Epithelial cell of esophagus (primary cell): ENCODE results near the gene DCLRE1A.
"Not testable (repeated sequence)": the region's sequence is repeated elsewhere in the genome, so short reads cannot be mapped to it uniquely, and the experiment has no call there.

Source experiments
- DNase-seq: peaks from one replicate; pipeline ENCODE4 v3.0.0; 2010; ENCODE audit warnings: low read depth
- H3K4me3 ChIP-seq: 2 replicates; pipeline ENCODE4 v1.5.1; 2011; ENCODE audit warnings: mild to moderate bottlenecking, low read length, control low read depth
- TF ChIP-seq, protein P1 (sequence below): IDR thresholded peaks from 2 replicates; pipeline ENCODE4 v1.5.1; 2011; ENCODE audit warnings: low read depth, mild to moderate bottlenecking, low read length, control low read depth, inconsistent platforms; ENCODE audit not compliant: insufficient read depth; ENCODE audit errors: missing control alignments

Gene DCLRE1A

DNA sequence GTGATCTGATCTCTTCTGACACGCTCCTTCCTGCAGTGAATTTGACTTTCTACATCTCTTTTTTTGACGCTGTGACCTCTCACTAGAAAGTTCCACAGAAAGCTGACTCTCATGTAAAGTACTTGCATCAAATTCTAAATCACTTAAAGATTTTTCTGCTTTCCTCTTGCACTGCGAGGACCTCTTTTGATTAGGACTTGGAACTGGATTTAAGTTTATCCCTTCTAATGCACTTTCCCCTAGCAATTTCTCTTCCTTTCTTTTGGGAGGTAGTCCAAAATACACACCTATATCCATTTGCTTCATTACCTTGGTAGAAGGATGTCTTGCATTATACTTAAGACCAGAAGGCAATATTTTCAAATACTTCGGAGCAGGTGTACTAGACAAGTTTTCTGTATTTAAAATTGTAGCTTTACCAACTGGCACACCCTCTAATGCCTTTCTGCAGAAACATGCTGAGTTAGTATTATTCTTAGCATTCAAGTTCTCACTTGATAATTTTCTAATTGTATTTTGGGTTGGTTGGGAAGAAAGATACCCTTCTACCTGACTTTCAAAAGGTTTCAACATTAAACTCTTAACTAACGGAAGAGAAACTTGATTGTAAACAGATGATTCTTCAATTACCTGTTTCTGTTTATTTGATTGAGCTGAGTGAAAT lies 4.6 kb downstream of the DCLRE1A start:
- no peak for DNase-seq
- TF ChIP-seq, protein P1, sequence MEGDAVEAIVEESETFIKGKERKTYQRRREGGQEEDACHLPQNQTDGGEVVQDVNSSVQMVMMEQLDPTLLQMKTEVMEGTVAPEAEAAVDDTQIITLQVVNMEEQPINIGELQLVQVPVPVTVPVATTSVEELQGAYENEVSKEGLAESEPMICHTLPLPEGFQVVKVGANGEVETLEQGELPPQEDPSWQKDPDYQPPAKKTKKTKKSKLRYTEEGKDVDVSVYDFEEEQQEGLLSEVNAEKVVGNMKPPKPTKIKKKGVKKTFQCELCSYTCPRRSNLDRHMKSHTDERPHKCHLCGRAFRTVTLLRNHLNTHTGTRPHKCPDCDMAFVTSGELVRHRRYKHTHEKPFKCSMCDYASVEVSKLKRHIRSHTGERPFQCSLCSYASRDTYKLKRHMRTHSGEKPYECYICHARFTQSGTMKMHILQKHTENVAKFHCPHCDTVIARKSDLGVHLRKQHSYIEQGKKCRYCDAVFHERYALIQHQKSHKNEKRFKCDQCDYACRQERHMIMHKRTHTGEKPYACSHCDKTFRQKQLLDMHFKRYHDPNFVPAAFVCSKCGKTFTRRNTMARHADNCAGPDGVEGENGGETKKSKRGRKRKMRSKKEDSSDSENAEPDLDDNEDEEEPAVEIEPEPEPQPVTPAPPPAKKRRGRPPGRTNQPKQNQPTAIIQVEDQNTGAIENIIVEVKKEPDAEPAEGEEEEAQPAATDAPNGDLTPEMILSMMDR, result no peak
- H3K4me3 ChIP-seq, result no peak overlapping the region

DNA sequence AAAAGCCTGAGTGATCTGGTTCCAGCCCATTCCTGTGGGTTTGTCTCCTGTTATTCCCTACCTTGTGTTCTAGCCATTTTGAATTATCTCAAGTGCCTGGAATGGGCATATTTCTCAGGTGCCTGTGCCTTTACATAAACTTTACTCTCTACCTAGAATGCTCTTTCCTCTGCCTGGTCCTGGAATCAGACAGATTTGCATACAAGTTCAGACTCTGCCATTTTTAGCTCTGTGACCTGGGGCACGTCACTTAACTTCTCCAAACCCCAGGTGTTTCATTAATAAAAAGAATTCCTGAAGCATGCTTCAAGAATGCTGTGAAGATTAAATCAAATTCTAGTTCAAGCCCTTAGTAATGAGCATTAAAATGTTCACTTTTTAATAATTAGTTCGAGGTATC lies 7.8 kb downstream of the DCLRE1A start:
- DNase-seq, result no peak
- TF ChIP-seq, protein P1, result no peak

DNA sequence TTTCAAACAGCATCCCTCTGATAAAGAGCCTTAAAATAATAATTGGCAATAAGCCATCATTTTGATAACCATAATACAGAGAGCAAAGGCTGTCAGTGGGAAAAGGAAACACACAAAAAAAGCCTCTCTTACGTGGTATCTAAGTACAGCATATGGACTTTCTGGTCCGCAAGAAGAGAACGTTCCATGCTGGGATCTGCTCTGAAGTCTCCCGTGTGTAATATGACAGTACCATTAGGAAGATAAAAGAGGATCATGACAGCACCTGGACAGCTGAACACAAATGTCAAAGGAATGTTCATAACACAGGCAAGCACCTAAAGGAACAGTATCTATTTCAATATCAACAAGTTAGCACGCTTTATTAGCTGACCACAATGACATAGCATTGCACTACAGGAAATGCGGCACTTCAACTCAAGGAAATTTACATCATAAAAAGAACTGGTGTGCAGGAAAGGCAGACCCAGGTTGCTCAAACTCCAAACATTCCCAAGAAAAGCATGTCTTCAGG lies 9.9 kb downstream of the DCLRE1A start:
- TF ChIP-seq, protein P1, result no peak
- H3K4me3 ChIP-seq, result no peak overlapping the region
- peak; percentile 60 for DNase-seq

More for the DNA sequence above, 7.8 kb downstream of the DCLRE1A start:
- H3K4me3 ChIP-seq, result no peak overlapping the region

DNA sequence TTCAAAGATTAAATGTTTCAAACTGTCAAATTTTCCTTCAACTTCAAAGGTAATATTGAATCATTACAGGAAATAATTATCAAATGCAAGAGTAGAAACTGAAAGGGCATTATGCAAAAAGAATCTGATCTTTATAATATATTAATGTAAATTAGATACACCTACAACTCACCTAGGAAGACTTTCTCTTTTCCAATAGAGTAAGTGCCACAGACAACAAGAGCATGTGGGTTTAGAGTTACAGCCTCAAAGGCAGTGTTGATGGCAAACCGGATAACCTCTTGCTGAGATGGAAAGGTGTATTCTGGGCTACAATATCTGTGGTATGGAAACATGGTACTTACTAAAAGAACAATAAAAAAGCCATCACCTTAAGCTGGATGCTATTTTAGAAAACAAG lies 11.7 kb downstream of the DCLRE1A start:
- H3K4me3 ChIP-seq, result no peak overlapping the region
- no peak for DNase-seq
- TF ChIP-seq, protein P1, result no peak

DNA sequence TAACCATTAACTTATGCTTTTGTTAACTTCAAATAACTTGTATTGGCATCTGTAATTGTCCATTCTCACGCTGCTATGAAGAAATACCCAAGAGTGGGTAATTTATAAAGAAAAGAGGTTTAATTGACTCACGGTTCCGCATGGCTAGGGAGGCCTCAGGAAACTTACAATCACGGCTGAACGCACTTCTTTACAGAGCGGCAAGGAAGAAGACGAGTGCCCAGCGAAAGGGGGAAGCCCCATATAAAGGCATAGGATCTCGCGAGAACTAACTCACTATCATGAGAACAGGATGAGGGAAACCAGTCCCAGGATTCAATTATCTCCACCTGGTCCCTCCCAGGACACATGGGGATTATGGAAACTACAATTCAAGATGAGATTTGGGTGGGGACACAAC lies 25.3 kb downstream of the DCLRE1A start:
- DNase-seq, H3K4me3 ChIP-seq: not testable (repeated sequence)

DNA sequence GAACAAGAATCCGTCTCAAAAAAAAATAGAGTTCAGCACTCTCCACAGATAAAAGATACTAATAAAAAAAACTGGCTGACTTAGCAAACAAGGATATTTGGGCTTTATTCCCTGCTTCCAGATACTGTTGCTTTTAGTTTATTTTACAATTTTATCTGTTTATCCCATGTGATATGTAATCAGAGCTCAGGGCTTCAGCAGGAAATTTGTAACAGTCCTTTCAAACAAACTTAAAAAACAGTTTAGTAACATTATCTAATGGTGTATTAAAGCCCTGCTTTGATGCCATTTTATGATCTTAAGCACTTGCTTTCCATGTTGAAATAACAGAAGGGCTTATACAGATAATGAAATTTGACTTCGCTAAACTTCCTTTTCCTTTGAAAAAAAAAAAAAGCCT lies 28.1 kb downstream of the DCLRE1A start:
- DNase-seq, result no peak
- no peak overlapping the region for H3K4me3 ChIP-seq
- TF ChIP-seq, protein P1, result no peak

DNA sequence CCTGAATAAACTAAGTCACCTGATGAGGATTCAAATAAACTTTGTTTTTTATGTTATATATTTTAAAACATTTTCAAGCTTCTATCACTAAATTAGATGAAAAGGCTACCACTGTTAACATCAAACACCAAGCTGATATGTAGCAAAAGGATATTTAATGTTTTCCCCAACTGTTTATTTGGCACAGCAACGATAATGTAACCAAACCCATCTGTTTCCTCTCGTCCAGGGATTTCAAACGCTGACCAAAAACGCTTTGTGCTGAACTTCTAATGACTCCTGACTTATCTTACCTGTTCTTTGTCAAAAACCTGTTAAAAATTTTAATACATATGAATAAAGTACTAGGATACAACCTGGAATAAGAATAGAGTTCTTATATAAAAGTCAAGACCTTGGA lies 30.5 kb downstream of the DCLRE1A start:
- TF ChIP-seq, protein P1, result no peak
- DNase-seq, result no peak
- no peak overlapping the region for H3K4me3 ChIP-seq
